ENCODE data around the gene GNB3.
A peak's percentile ranks its signal among the peaks of the same experiment; 100 is the strongest.

GNB3 gene

GRCh38 chr12:6824085-6824775 lies 16.5 kb upstream of the GNB3 start:
- TF ChIP-seq GABPA (IDR thresholded peaks at IDR 0.05; ENCODE audit: low read depth) (no peak), SPI1 (IDR thresholded peaks at IDR 0.05; ENCODE audit: borderline replicate concordance, low read depth) (no peak), POLR2AphosphoS5 (IDR thresholded peaks at IDR 0.05; ENCODE audit: low read depth) (no peak)
- TF ChIP-seq, protein P1, sequence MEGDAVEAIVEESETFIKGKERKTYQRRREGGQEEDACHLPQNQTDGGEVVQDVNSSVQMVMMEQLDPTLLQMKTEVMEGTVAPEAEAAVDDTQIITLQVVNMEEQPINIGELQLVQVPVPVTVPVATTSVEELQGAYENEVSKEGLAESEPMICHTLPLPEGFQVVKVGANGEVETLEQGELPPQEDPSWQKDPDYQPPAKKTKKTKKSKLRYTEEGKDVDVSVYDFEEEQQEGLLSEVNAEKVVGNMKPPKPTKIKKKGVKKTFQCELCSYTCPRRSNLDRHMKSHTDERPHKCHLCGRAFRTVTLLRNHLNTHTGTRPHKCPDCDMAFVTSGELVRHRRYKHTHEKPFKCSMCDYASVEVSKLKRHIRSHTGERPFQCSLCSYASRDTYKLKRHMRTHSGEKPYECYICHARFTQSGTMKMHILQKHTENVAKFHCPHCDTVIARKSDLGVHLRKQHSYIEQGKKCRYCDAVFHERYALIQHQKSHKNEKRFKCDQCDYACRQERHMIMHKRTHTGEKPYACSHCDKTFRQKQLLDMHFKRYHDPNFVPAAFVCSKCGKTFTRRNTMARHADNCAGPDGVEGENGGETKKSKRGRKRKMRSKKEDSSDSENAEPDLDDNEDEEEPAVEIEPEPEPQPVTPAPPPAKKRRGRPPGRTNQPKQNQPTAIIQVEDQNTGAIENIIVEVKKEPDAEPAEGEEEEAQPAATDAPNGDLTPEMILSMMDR (IDR thresholded peaks at IDR 0.05; ENCODE audit: insufficient read depth, low read length): no peak
- TF ChIP-seq, protein P2, sequence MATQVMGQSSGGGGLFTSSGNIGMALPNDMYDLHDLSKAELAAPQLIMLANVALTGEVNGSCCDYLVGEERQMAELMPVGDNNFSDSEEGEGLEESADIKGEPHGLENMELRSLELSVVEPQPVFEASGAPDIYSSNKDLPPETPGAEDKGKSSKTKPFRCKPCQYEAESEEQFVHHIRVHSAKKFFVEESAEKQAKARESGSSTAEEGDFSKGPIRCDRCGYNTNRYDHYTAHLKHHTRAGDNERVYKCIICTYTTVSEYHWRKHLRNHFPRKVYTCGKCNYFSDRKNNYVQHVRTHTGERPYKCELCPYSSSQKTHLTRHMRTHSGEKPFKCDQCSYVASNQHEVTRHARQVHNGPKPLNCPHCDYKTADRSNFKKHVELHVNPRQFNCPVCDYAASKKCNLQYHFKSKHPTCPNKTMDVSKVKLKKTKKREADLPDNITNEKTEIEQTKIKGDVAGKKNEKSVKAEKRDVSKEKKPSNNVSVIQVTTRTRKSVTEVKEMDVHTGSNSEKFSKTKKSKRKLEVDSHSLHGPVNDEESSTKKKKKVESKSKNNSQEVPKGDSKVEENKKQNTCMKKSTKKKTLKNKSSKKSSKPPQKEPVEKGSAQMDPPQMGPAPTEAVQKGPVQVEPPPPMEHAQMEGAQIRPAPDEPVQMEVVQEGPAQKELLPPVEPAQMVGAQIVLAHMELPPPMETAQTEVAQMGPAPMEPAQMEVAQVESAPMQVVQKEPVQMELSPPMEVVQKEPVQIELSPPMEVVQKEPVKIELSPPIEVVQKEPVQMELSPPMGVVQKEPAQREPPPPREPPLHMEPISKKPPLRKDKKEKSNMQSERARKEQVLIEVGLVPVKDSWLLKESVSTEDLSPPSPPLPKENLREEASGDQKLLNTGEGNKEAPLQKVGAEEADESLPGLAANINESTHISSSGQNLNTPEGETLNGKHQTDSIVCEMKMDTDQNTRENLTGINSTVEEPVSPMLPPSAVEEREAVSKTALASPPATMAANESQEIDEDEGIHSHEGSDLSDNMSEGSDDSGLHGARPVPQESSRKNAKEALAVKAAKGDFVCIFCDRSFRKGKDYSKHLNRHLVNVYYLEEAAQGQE (IDR thresholded peaks at IDR 0.05; ENCODE audit: insufficient replicate concordance, low read depth): no peak
- Histone ChIP-seq H3K4me3 (replicated peaks; ENCODE audit: insufficient read depth, low read length) (no peak overlapping the region), H3K27me3 (ENCODE audit: insufficient read depth, poor library complexity, severe bottlenecking) (peaks cover 26% of the 10 kb centered on the region), H3K27ac (replicated peaks) (no peak overlapping the region)
- DNase-seq (ENCODE audit: low read depth in 1 of 2, low spot score in 1 of 2): no peak

- peaks cover 33% of the 10 kb centered on the region for H3K27me3 ChIP-seq (ENCODE audit: insufficient read depth, poor library complexity, severe bottlenecking)
- DNase-seq (ENCODE audit: low read depth in 1 of 2, low spot score in 1 of 2): no peak
- no peak for TF ChIP-seq SPI1 (IDR thresholded peaks at IDR 0.05; ENCODE audit: borderline replicate concordance, low read depth)
- no peak for TF ChIP-seq POLR2AphosphoS5 (IDR thresholded peaks at IDR 0.05; ENCODE audit: low read depth)
- TF ChIP-seq, protein P2 (IDR thresholded peaks at IDR 0.05; ENCODE audit: insufficient replicate concordance, low read depth): no peak
- no peak for TF ChIP-seq GABPA (IDR thresholded peaks at IDR 0.05; ENCODE audit: low read depth)
- TF ChIP-seq, protein P1 (IDR thresholded peaks at IDR 0.05; ENCODE audit: insufficient read depth, low read length): no peak
- no peak overlapping the region for H3K27ac ChIP-seq (replicated peaks)
- H3K4me3 ChIP-seq (replicated peaks; ENCODE audit: insufficient read depth, low read length): no peak overlapping the region
Observed at GRCh38 chr12:6824901-6825381, 15.8 kb upstream of the GNB3 start.

DNA sequence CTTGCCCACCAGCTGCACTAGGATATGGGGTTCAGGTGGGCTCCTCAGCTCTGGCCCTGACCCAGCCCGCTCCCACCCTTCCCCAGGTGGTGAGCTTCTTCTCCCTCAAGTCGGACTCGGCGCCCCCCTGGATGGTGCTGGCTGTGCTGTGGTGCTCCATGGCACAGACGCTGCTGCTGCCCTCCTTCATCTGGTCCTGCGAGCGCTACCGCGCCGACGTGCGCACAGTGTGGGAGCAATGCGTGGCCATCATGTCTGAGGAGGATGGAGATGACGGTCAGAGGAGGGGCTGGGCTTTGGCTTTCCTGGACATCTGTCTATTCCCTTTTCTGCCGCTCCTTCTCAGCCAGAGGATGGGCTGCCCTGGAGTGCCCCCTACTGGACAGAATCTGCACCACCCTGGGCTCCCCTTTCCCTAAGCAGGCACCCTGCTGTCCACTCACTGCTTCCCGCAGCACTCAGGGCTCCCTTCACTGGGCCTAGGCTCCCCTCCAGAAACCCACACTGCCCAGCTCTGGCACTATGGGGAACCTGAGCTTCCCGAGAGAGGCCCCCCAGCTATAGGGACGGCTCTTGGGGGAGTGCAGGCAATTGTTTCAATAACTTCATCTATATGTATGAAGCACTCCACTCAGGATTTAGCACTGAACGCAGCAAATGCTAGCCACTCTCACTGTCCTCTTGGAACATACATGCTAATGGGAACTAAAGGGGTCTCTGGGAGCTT lies 15.2 kb upstream of the GNB3 start:
- Histone ChIP-seq H3K4me3 (replicated peaks; ENCODE audit: insufficient read depth, low read length) (no peak overlapping the region), H3K27me3 (ENCODE audit: insufficient read depth, poor library complexity, severe bottlenecking) (peaks cover 33% of the 10 kb centered on the region), H3K27ac (replicated peaks) (no peak overlapping the region)
- DNase-seq (ENCODE audit: low read depth in 1 of 2, low spot score in 1 of 2): peak; percentile 67 to 82
- TF ChIP-seq POLR2AphosphoS5 (IDR thresholded peaks at IDR 0.05; ENCODE audit: low read depth) (no peak), GABPA (IDR thresholded peaks at IDR 0.05; ENCODE audit: low read depth) (no peak), SPI1 (IDR thresholded peaks at IDR 0.05; ENCODE audit: borderline replicate concordance, low read depth) (no peak)
- TF ChIP-seq, protein P1 (IDR thresholded peaks at IDR 0.05; ENCODE audit: insufficient read depth, low read length): peak; percentile 96
